ENCODE data around the gene ZFP36.
A peak's percentile ranks its signal among the peaks of the same experiment; 100 is the strongest.

ZFP36 gene

GRCh38 chr19:39422020-39422419 lies 15.4 kb downstream of the ZFP36 start:
- H3K27ac ChIP-seq: no peak overlapping the region
- H3K36me3 ChIP-seq (replicated peaks): peaks cover 80% of the 10 kb centered on the region
- in situ Hi-C loops (cut with HindIII; ENCODE audit: low pct_ligation_motif_present, low sequenced_read_pairs): no loop called here
- no peak for TF ChIP-seq CTCF (IDR thresholded peaks at IDR 0.05; ENCODE audit: low read depth, low read length, missing control alignments)
- no peak overlapping the region for H3K4me3 ChIP-seq (ENCODE audit: low read depth, low read length)
- DNase-seq: no peak
- no peaks in the 10 kb centered on the region for H3K27me3 ChIP-seq (replicated peaks)

- no peak for DNase-seq
- in situ Hi-C loops (cut with HindIII; ENCODE audit: low pct_ligation_motif_present, low sequenced_read_pairs): no loop called here
- Histone ChIP-seq H3K27ac (no peak overlapping the region), H3K4me3 (ENCODE audit: low read depth, low read length) (no peak overlapping the region), H3K36me3 (replicated peaks) (peaks cover 67% of the 10 kb centered on the region), H3K27me3 (replicated peaks) (no peaks in the 10 kb centered on the region)
- no peak for TF ChIP-seq CTCF (IDR thresholded peaks at IDR 0.05; ENCODE audit: low read depth, low read length, missing control alignments)
Observed at GRCh38 chr19:39423258-39424086, 16.8 kb downstream of the ZFP36 start.

- DNase-seq: no peak
- Histone ChIP-seq H3K4me3 (ENCODE audit: low read depth, low read length) (no peak overlapping the region), H3K36me3 (replicated peaks) (peaks cover 53% of the 10 kb centered on the region), H3K27me3 (replicated peaks) (no peaks in the 10 kb centered on the region), H3K27ac (no peak overlapping the region)
- TF ChIP-seq CTCF (IDR thresholded peaks at IDR 0.05; ENCODE audit: low read depth, low read length, missing control alignments): no peak
- in situ Hi-C loops (cut with HindIII; ENCODE audit: low pct_ligation_motif_present, low sequenced_read_pairs): no loop called here
Observed at GRCh38 chr19:39424934-39425333, 18.3 kb downstream of the ZFP36 start.

GRCh38 chr19:39425744-39426143 lies 19.1 kb downstream of the ZFP36 start:
- peaks cover 44% of the 10 kb centered on the region for H3K36me3 ChIP-seq (replicated peaks)
- H3K27ac ChIP-seq: no peak overlapping the region

GRCh38 chr19:39426170-39426569 lies 19.5 kb downstream of the ZFP36 start:
- Histone ChIP-seq H3K27ac (no peak overlapping the region), H3K4me3 (ENCODE audit: low read depth, low read length) (no peak overlapping the region), H3K27me3 (replicated peaks) (no peaks in the 10 kb centered on the region), H3K36me3 (replicated peaks) (peaks cover 42% of the 10 kb centered on the region)
- in situ Hi-C loops (cut with HindIII; ENCODE audit: low pct_ligation_motif_present, low sequenced_read_pairs): no loop called here
- DNase-seq: no peak
- no peak for TF ChIP-seq CTCF (IDR thresholded peaks at IDR 0.05; ENCODE audit: low read depth, low read length, missing control alignments)

More at GRCh38 chr19:39425744-39426143, 19.1 kb downstream of the ZFP36 start:
- in situ Hi-C loops (cut with HindIII; ENCODE audit: low pct_ligation_motif_present, low sequenced_read_pairs): no loop called here
- no peak for TF ChIP-seq CTCF (IDR thresholded peaks at IDR 0.05; ENCODE audit: low read depth, low read length, missing control alignments)
- no peak for DNase-seq
- H3K27me3 ChIP-seq (replicated peaks): no peaks in the 10 kb centered on the region
- no peak overlapping the region for H3K4me3 ChIP-seq (ENCODE audit: low read depth, low read length)

GRCh38 chr19:39427707-39428106 lies 21.1 kb downstream of the ZFP36 start:
- Histone ChIP-seq H3K36me3 (replicated peaks) (peaks cover 38% of the 10 kb centered on the region), H3K27ac (peak overlapping the region; percentile 99), H3K4me3 (ENCODE audit: low read depth, low read length) (no peak overlapping the region), H3K27me3 (replicated peaks) (no peaks in the 10 kb centered on the region)
- in situ Hi-C loops (cut with HindIII; ENCODE audit: low pct_ligation_motif_present, low sequenced_read_pairs): no loop called here
- TF ChIP-seq CTCF (IDR thresholded peaks at IDR 0.05; ENCODE audit: low read depth, low read length, missing control alignments): no peak
- DNase-seq: no peak

Measured in brain microvascular endothelial cell (primary cell).